ENCODE measurements around the gene SCN1B. TPM values are rescaled to one million over a fixed set of nuclear protein-coding genes. Genes with fewer than 3 reads are reported as not detected.

SCN1B gene
- total and polyA plus RNA-seq, 2 of the 13 experiments (the other 11 are each of a cell fraction or from before 2014, with no cell fraction given): 2.7 to 20.1 TPM

DNA sequence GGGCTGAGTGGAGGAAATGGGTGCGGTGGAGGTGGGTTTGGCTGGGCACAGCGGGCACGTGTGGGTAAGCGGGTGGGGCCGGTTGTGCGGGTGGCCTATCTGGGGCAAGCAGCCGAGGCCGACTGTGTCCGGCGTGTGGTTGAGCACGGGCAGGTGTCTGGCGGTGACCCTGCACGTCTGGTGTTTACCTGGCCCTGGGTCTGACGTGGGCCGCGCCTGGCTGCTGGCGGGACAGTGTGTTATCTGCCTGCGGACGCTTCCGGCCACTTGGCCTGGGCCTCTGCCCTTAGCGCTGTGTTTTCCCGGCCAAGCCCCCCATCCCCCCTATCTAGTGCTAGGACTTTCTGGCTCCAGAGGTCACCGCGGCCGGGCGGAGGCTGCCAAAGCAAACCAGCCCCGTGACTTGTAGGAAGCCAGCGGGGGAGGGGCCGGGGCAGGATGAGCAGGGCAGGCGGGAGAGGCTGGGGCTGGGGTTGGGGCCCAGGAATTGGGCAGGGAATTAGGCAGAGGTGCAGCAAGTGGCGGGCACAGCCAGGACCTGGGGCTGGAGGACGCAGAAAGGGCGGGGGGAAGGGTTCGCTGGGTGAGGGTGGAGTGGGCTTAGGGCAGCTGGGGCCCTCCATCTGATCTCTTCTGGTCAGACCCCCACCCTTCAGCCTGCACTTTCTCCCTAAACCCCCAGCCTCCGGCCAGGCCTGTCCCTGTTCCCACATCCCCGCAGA lies 10.7 kb downstream of the SCN1B start (continued):
- TF ChIP-seq ARID2 (CRISPR knock-in tag; IDR thresholded peaks at IDR 0.05; ENCODE audit: borderline replicate concordance) (peak; percentile 88), ZFAT (CRISPR knock-in tag; conservative IDR thresholded peaks at IDR 0.05) (no peak), SNRNP70 (IDR thresholded peaks at IDR 0.05; ENCODE audit: low read depth, low read length) (no peak), SCMH1 (CRISPR knock-in tag; IDR thresholded peaks at IDR 0.05; ENCODE audit: borderline replicate concordance) (no peak), MXD4 (CRISPR knock-in tag; IDR thresholded peaks at IDR 0.05) (peak; percentile 55), RARG (CRISPR knock-in tag; IDR thresholded peaks at IDR 0.05; ENCODE audit: low read depth) (no peak), ZNF841 (CRISPR knock-in tag; IDR thresholded peaks at IDR 0.05; ENCODE audit: borderline replicate concordance) (no peak), ZNF124 (CRISPR knock-in tag; IDR thresholded peaks at IDR 0.05) (peak; percentile 57; the same call in 1 of the 2 replicates), ZNF563 (CRISPR knock-in tag; IDR thresholded peaks at IDR 0.05) (peak; percentile 84), YEATS4 (CRISPR knock-in tag; IDR thresholded peaks at IDR 0.05; ENCODE audit: borderline replicate concordance) (peak; percentile 87), THAP11 (CRISPR knock-in tag; IDR thresholded peaks at IDR 0.05) (peak; percentile 74), TBP (CRISPR knock-in tag; IDR thresholded peaks at IDR 0.05) (no peak), RARA (CRISPR knock-in tag; IDR thresholded peaks at IDR 0.05) (peak; percentile 98), RBM39 (IDR thresholded peaks at IDR 0.05; ENCODE audit: low read depth, low read length, poor library complexity, severe bottlenecking) (no peak)
- TF ChIP-seq, protein P1, sequence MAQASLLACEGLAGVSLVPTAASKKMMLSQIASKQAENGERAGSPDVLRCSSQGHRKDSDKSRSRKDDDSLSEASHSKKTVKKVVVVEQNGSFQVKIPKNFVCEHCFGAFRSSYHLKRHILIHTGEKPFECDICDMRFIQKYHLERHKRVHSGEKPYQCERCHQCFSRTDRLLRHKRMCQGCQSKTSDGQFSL (CRISPR knock-in tag; IDR thresholded peaks at IDR 0.05): peak; percentile 20; the same call in 1 of the 2 replicates
- TF ChIP-seq, protein P2, sequence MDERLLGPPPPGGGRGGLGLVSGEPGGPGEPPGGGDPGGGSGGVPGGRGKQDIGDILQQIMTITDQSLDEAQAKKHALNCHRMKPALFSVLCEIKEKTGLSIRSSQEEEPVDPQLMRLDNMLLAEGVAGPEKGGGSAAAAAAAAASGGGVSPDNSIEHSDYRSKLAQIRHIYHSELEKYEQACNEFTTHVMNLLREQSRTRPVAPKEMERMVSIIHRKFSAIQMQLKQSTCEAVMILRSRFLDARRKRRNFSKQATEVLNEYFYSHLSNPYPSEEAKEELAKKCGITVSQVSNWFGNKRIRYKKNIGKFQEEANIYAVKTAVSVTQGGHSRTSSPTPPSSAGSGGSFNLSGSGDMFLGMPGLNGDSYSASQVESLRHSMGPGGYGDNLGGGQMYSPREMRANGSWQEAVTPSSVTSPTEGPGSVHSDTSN (CRISPR knock-in tag; IDR thresholded peaks at IDR 0.05): no peak
- TF ChIP-seq, protein P3, sequence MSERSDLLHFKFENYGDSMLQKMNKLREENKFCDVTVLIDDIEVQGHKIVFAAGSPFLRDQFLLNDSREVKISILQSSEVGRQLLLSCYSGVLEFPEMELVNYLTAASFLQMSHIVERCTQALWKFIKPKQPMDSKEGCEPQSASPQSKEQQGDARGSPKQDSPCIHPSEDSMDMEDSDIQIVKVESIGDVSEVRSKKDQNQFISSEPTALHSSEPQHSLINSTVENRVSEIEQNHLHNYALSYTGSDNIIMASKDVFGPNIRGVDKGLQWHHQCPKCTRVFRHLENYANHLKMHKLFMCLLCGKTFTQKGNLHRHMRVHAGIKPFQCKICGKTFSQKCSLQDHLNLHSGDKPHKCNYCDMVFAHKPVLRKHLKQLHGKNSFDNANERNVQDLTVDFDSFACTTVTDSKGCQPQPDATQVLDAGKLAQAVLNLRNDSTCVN (CRISPR knock-in tag; IDR thresholded peaks at IDR 0.05; ENCODE audit: borderline replicate concordance): peak; percentile 74; the same call in 1 of the 2 replicates
- TF ChIP-seq, protein P4, sequence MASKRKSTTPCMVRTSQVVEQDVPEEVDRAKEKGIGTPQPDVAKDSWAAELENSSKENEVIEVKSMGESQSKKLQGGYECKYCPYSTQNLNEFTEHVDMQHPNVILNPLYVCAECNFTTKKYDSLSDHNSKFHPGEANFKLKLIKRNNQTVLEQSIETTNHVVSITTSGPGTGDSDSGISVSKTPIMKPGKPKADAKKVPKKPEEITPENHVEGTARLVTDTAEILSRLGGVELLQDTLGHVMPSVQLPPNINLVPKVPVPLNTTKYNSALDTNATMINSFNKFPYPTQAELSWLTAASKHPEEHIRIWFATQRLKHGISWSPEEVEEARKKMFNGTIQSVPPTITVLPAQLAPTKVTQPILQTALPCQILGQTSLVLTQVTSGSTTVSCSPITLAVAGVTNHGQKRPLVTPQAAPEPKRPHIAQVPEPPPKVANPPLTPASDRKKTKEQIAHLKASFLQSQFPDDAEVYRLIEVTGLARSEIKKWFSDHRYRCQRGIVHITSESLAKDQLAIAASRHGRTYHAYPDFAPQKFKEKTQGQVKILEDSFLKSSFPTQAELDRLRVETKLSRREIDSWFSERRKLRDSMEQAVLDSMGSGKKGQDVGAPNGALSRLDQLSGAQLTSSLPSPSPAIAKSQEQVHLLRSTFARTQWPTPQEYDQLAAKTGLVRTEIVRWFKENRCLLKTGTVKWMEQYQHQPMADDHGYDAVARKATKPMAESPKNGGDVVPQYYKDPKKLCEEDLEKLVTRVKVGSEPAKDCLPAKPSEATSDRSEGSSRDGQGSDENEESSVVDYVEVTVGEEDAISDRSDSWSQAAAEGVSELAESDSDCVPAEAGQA (IDR thresholded peaks at IDR 0.05; ENCODE audit: low read depth): peak; percentile 64
- TF ChIP-seq, protein P4 (CRISPR knock-in tag; IDR thresholded peaks at IDR 0.05; ENCODE audit: borderline replicate concordance): no peak
